Thyroid gland (tissue), 4 donors: ENCODE results near the gene CAMKMT.

Experiments
- POLR2A ChIP-seq, 2 donors: fragments of 450-650 bp; IDR thresholded peaks; one replicate each; pipeline ENCODE4 v1.6.1; 2017; ENCODE audit warnings: antibody characterized with exemption in 2 of 2, mild to moderate bottlenecking in 2 of 2, moderate library complexity in 1 of 2
- TF ChIP-seq, protein P1 (sequence below), 6 experiments: fragments of 200-600 bp in 3 of 6; fragments of 450-650 bp in 3 of 6; sonication (generic) in 3 of 6; IDR thresholded peaks; one replicate each; pipeline ENCODE4 v1.5.1; 2016 to 2019; ENCODE audit warnings: antibody characterized with exemption in 6 of 6, mild to moderate bottlenecking in 2 of 6, inconsistent platforms in 1 of 6, moderate library complexity in 1 of 6

DNA sequence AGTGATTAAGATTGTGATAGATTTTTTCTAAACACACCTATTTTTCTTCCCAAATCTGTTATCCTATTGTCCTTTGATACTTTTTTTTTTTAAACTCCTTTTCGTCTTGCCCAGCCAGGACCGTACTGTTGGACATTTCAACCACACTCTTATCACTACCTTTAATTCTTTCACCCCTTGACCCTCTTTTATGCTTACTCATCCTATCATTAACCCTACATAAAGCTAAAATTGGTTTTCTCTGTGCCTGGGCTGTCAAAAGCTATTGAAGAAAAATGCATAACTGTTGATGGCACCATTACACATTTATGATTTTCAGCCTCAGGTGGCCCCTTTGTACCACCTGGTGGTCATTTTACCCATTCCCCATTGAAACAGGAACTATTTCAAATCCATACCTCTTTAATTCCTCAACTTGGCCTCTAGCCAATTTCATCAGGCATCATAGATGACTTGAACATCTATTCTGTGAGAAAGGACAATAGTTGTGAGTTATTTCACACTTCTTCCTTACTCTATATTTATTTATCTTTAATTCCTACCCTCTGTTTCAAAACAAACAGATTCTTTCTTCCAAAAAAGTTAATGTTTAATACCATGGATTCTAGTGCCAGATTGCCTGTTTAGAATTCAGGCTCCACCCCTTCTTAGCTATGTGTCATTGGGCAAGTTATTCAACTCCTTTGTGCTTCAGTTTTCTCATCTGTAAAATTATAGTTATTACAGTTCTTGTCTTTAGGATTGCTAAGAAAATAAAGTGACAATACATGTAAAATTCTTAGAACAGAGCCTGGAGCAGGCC, 258.6 kb downstream of the CAMKMT start:
- TF ChIP-seq POLR2A (IDR thresholded peaks at IDR 0.05): no peak
- TF ChIP-seq, protein P1, sequence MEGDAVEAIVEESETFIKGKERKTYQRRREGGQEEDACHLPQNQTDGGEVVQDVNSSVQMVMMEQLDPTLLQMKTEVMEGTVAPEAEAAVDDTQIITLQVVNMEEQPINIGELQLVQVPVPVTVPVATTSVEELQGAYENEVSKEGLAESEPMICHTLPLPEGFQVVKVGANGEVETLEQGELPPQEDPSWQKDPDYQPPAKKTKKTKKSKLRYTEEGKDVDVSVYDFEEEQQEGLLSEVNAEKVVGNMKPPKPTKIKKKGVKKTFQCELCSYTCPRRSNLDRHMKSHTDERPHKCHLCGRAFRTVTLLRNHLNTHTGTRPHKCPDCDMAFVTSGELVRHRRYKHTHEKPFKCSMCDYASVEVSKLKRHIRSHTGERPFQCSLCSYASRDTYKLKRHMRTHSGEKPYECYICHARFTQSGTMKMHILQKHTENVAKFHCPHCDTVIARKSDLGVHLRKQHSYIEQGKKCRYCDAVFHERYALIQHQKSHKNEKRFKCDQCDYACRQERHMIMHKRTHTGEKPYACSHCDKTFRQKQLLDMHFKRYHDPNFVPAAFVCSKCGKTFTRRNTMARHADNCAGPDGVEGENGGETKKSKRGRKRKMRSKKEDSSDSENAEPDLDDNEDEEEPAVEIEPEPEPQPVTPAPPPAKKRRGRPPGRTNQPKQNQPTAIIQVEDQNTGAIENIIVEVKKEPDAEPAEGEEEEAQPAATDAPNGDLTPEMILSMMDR (IDR thresholded peaks at IDR 0.05): no peak
